ENCODE measurements around the gene LIFR. TPM values are rescaled to one million over a fixed set of nuclear protein-coding genes. Genes with fewer than 3 reads are reported as not detected.
"Not testable (repeated sequence)": the region's sequence is repeated elsewhere in the genome, so short reads cannot be mapped to it uniquely, and the experiment has no call there.

Gene LIFR
- 10 to 100 TPM in 11 of 12 donors, not detected in 1; 39.0 to 63.8 (median 44.4) TPM for polyA plus RNA-seq (ENCODE audit: insufficient read length in 12 of 12)
- long read RNA-seq, donor 1, result 0 reads
- long read RNA-seq, donor 2, full-length matches to known transcripts, result 3 of 3 reads
- long read RNA-seq, donor 2, partial matches to known transcripts, result 0 of 3 reads
- long read RNA-seq, donor 2, other reads (novel, unspliced or antisense), result 0 of 3 reads
- long read RNA-seq, donor 3, full-length matches to known transcripts, result 2 of 2 reads
- long read RNA-seq, donor 3, partial matches to known transcripts, result 0 of 2 reads
- long read RNA-seq, donor 3, other reads (novel, unspliced or antisense), result 0 of 2 reads
- long read RNA-seq, donor 4, full-length matches to known transcripts, result 2 of 2 reads
- long read RNA-seq, donor 4, partial matches to known transcripts, result 0 of 2 reads
- long read RNA-seq, donor 4, other reads (novel, unspliced or antisense), result 0 of 2 reads
- long read RNA-seq, donor 5, full-length matches to known transcripts, result 5 of 5 reads
- long read RNA-seq, donor 5, partial matches to known transcripts, result 0 of 5 reads
- long read RNA-seq, donor 5, other reads (novel, unspliced or antisense), result 0 of 5 reads
- long read RNA-seq, donor 6, full-length matches to known transcripts, result 3 of 3 reads
- long read RNA-seq, donor 6, partial matches to known transcripts, result 0 of 3 reads
- long read RNA-seq, donor 6, other reads (novel, unspliced or antisense), result 0 of 3 reads
- long read RNA-seq, donor 7, full-length matches to known transcripts, result 3 of 3 reads
- long read RNA-seq, donor 7, partial matches to known transcripts, result 0 of 3 reads
- long read RNA-seq, donor 7, other reads (novel, unspliced or antisense), result 0 of 3 reads
- long read RNA-seq, donor 8, full-length matches to known transcripts, result 6 of 12 reads
- long read RNA-seq, donor 8, partial matches to known transcripts, result 6 of 12 reads
- long read RNA-seq, donor 8, other reads (novel, unspliced or antisense), result 0 of 12 reads
- long read RNA-seq, donor 9, full-length matches to known transcripts, result 1 of 1 reads
- long read RNA-seq, donor 9, partial matches to known transcripts, result 0 of 1 reads
- long read RNA-seq, donor 9, other reads (novel, unspliced or antisense), result 0 of 1 reads
- long read RNA-seq, donor 10, full-length matches to known transcripts, result 5 of 5 reads
- long read RNA-seq, donor 10, partial matches to known transcripts, result 0 of 5 reads
- long read RNA-seq, donor 10, other reads (novel, unspliced or antisense), result 0 of 5 reads
- long read RNA-seq, donor 11, full-length matches to known transcripts, result 6 of 6 reads
- long read RNA-seq, donor 11, partial matches to known transcripts, result 0 of 6 reads
- long read RNA-seq, donor 11, other reads (novel, unspliced or antisense), result 0 of 6 reads

- DNase-seq, result peak; percentile 85
Measured at GRCh38 chr5:38556599-38557307, at the start of gene LIFR. Gene LIFR (minus strand): TSS chr5:38556646. CDS start chr5:38530647, 25,999 bp downstream.

- DNase-seq, result no peak
Measured at GRCh38 chr5:38605610-38606009, 49.2 kb upstream of the LIFR start.

GRCh38 chr5:38603691-38604090, 47.2 kb upstream of the LIFR start:
- no peak for DNase-seq

- no peak for DNase-seq
Measured at GRCh38 chr5:38602641-38603040, 46.2 kb upstream of the LIFR start.

GRCh38 chr5:38601863-38602298, 45.4 kb upstream of the LIFR start:
- no peak for DNase-seq

GRCh38 chr5:38601133-38601862, 44.9 kb upstream of the LIFR start:
- peak; percentile 50 for DNase-seq

- no peak for DNase-seq
Measured at GRCh38 chr5:38600329-38601045, 44.0 kb upstream of the LIFR start.

- not testable (repeated sequence) for DNase-seq
Measured at GRCh38 chr5:38599751-38600150, 43.3 kb upstream of the LIFR start.

GRCh38 chr5:38598994-38599617, 42.7 kb upstream of the LIFR start:
- no peak for DNase-seq

- no peak for DNase-seq
Measured at GRCh38 chr5:38598296-38598993, 42.0 kb upstream of the LIFR start.

GRCh38 chr5:38596981-38597380, 40.5 kb upstream of the LIFR start:
- no peak for DNase-seq

GRCh38 chr5:38595132-38595745, 38.8 kb upstream of the LIFR start:
- no peak for DNase-seq

GRCh38 chr5:38593959-38594358, 37.5 kb upstream of the LIFR start:
- no peak for DNase-seq

GRCh38 chr5:38591523-38591849, 35.0 kb upstream of the LIFR start:
- no peak for DNase-seq

- DNase-seq, result no peak
Measured at GRCh38 chr5:38590838-38591522, 34.5 kb upstream of the LIFR start.

- no peak for DNase-seq
Measured at GRCh38 chr5:38589629-38590028, 33.2 kb upstream of the LIFR start.

GRCh38 chr5:38585816-38586215, 29.4 kb upstream of the LIFR start:
- no peak for DNase-seq
